HepG2 (cell line): ENCODE results near the gene PARP3. TPM values are rescaled to one million over a fixed set of nuclear protein-coding genes. Genes with fewer than 3 reads are reported as not detected.

ENCODE experiments used
- FOXK1 ChIP-seq: sonication (generic); formaldehyde crosslinking; IDR thresholded peaks from 2 replicates; pipeline ENCODE4 v1.4.0; 2020; ENCODE audit warnings: low read depth, missing genetic modification reagents, borderline replicate concordance
- GABPA ChIP-seq, 2 experiments: IDR thresholded peaks; 2 replicates each; pipeline ENCODE4 v1.6.1; 2011 to 2016; ENCODE audit warnings: low read depth in 2 of 2, low read length in 1 of 2, missing biosample characterization in 1 of 2, missing genetic modification characterization in 1 of 2
- HNRNPH1 ChIP-seq: fragments of 200-400 bp; formaldehyde crosslinking; optimal IDR thresholded peaks from 2 replicates; pipeline ENCODE3; 2017; ENCODE audit warnings: mild to moderate bottlenecking, low read depth, low read length
- KIAA2018 ChIP-seq: sonication (generic); formaldehyde crosslinking; IDR thresholded peaks from 2 replicates; pipeline ENCODE4 v1.5.0; 2020; ENCODE audit warnings: mild to moderate bottlenecking, missing genetic modification reagents, borderline replicate concordance
- PAF1 ChIP-seq: IDR thresholded peaks from 2 replicates; pipeline ENCODE4 v1.6.1; 2016; ENCODE audit warnings: missing genetic modification reagents, missing compliant biosample characterization
- PAX8 ChIP-seq: sonication (generic); formaldehyde crosslinking; IDR thresholded peaks from 2 replicates; pipeline ENCODE4 v1.8.0; 2022; ENCODE audit warnings: mild to moderate bottlenecking, missing genetic modification reagents, borderline replicate concordance
- SALL2 ChIP-seq: sonication (generic); formaldehyde crosslinking; IDR thresholded peaks from 2 replicates; pipeline ENCODE4 v1.8.1; 2023; ENCODE audit warnings: mild to moderate bottlenecking, missing genetic modification reagents, inconsistent platforms
- SUZ12 ChIP-seq: fragments of 150-350 bp; IDR thresholded peaks from 2 replicates; pipeline ENCODE4 v1.6.1; 2014; ENCODE audit warnings: low read depth, low read length
- TEAD3 ChIP-seq: optimal IDR thresholded peaks from 2 replicates; pipeline ENCODE3; 2016; ENCODE audit warnings: borderline replicate concordance
- ZFP37 ChIP-seq: sonication (generic); formaldehyde crosslinking; IDR thresholded peaks from 2 replicates; pipeline ENCODE4 v1.4.0; 2020; ENCODE audit warnings: missing genetic modification reagents, borderline replicate concordance
- ZNF124 ChIP-seq: sonication (generic); formaldehyde crosslinking; IDR thresholded peaks from 2 replicates; pipeline ENCODE4 v1.4.0; 2020; ENCODE audit warnings: missing genetic modification reagents
- ZNF30 ChIP-seq: sonication (generic); formaldehyde crosslinking; IDR thresholded peaks from 2 replicates; pipeline ENCODE4 v1.5.0; 2020; ENCODE audit warnings: mild to moderate bottlenecking, missing genetic modification reagents
- ZNF570 ChIP-seq: sonication (generic); formaldehyde crosslinking; IDR thresholded peaks from 2 replicates; pipeline ENCODE4 v1.4.0; 2020; ENCODE audit warnings: mild to moderate bottlenecking, missing genetic modification reagents, borderline replicate concordance
- ZNF720 ChIP-seq: sonication (generic); formaldehyde crosslinking; IDR thresholded peaks from 2 replicates; pipeline ENCODE4 v1.4.0; 2020; ENCODE audit warnings: missing genetic modification reagents
- ZNF737 ChIP-seq: sonication (generic); formaldehyde crosslinking; IDR thresholded peaks from 2 replicates; pipeline ENCODE4 v1.5.0; 2020; ENCODE audit warnings: missing genetic modification reagents, mild to moderate bottlenecking, borderline replicate concordance
- ZNF792 ChIP-seq: IDR thresholded peaks from 2 replicates; pipeline ENCODE4 v1.6.1; 2016
- polyA plus RNA-seq, 8 experiments: library from polyadenylated mRNA; depleted of rRNA in 3 of 8; stranded (reverse) in 7 of 8; unstranded in 1 of 8; fragments of >200 nt; fragmentation: Illumina TruSeq in 4 of 8; extraction: Trizol in 4 of 8; gene quantifications; 2 replicates each; pipeline versions ENCODE4 v1.2.1 to v1.2.3, GENCODE V29; 2011 to 2016; ENCODE audit warnings: low read depth in 4 of 8, missing spikeins in 1 of 8, mixed read lengths in 1 of 8; ENCODE audit not compliant: insufficient read depth in 1 of 8
- total RNA-seq, 5 experiments: library from RNA; depleted of rRNA; stranded (reverse); fragments of >200 nt; fragmentation: Illumina TruSeq; extraction: Trizol; gene quantifications; 2 replicates each; pipeline ENCODE4 v1.2.3, GENCODE V29; 2016; ENCODE audit warnings: low read depth in 1 of 5
- TF ChIP-seq, protein P1 (sequence below): sonication (generic); formaldehyde crosslinking; IDR thresholded peaks from 2 replicates; pipeline ENCODE4 v1.8.0; 2022; ENCODE audit warnings: mild to moderate bottlenecking, missing genetic modification reagents; ENCODE audit not compliant: insufficient replicate concordance

PARP3 gene
- total and polyA plus RNA-seq, 2 of the 13 experiments (the other 11 are each of a cell fraction or from before 2014, with no cell fraction given): 11.2 to 21.5 TPM

- 0 out of 2 replicates have a peak, but pooled peaks have one; percentile 12 for TF ChIP-seq KIAA2018 (CRISPR knock-in tag)
- TF ChIP-seq ZFP37: no peak
- 0 out of 2 replicates have a peak, but pooled peaks have one; percentile 14 for TF ChIP-seq ZNF30 (CRISPR knock-in tag)
- TF ChIP-seq SUZ12: no peak
- no peak for TF ChIP-seq HNRNPH1
- no peak for TF ChIP-seq FOXK1
- no peak for TF ChIP-seq ZNF737 (CRISPR knock-in tag)
- TF ChIP-seq TEAD3: no peak
- TF ChIP-seq ZNF792: no peak; the same call in 1 of the 2 replicates
- no peak for TF ChIP-seq GABPA (IDR thresholded peaks at IDR 0.05; ENCODE audit: low read depth, low read length)
- no peak for TF ChIP-seq GABPA (CRISPR knock-in tag; IDR thresholded peaks at IDR 0.05; ENCODE audit: low read depth)
- no peak for TF ChIP-seq PAX8 (CRISPR knock-in tag)
- TF ChIP-seq, protein P1, sequence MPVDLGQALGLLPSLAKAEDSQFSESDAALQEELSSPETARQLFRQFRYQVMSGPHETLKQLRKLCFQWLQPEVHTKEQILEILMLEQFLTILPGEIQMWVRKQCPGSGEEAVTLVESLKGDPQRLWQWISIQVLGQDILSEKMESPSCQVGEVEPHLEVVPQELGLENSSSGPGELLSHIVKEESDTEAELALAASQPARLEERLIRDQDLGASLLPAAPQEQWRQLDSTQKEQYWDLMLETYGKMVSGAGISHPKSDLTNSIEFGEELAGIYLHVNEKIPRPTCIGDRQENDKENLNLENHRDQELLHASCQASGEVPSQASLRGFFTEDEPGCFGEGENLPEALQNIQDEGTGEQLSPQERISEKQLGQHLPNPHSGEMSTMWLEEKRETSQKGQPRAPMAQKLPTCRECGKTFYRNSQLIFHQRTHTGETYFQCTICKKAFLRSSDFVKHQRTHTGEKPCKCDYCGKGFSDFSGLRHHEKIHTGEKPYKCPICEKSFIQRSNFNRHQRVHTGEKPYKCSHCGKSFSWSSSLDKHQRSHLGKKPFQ: peak; percentile 78
- TF ChIP-seq SALL2 (CRISPR knock-in tag): no peak
- TF ChIP-seq ZNF720 (CRISPR knock-in tag): no peak
- no peak for TF ChIP-seq ZNF124 (CRISPR knock-in tag)
- no peak for TF ChIP-seq ZNF570 (CRISPR knock-in tag)
- TF ChIP-seq PAF1 (CRISPR knock-in tag): no peak
Measured at GRCh38 chr3:51974277-51974962, 32.3 kb downstream of the PARP3 start (continued).
